Activated T-helper 9 cell treated with anti-CD3 and anti-CD28 coated beads, Interleukin-2, amount 50 U/mL, for 16 hours (primary cell): ENCODE results near the gene SPA17.

Experiments
- DNase-seq: peaks from one replicate; pipeline ENCODE4 v3.0.0-alpha.2; 2020; ENCODE audit warnings: low read depth

SPA17 gene

GRCh38 chr11:124662106-124662505 is 11.6 kb upstream of the SPA17 start:
- no peak for DNase-seq

DNA sequence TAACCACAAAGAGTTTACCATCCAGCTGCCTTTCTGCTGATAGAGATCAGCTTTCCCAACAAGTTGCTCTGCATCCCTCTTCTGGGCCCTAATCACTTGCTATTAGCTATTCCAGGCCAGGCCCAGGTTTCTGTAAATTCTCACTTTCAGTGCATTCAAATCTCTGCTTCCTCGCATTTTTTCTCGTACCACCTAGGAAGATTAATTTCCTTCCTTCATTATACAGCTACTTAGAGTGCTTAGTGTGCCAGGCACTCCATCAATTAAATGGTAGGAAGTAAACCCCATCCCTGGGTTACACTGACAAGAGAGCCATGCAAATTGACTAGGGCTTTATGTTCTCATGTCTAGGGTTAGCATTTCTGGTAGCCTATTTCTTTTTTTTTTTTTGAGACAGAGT is 9.8 kb upstream of the SPA17 start:
- no peak for DNase-seq

GRCh38 chr11:124667601-124668000 is 6.1 kb upstream of the SPA17 start:
- DNase-seq = no peak

- no peak for DNase-seq
Observed at GRCh38 chr11:124669193-124669592, 4.5 kb upstream of the SPA17 start.

GRCh38 chr11:124670732-124671131 is 3.0 kb upstream of the SPA17 start:
- no peak for DNase-seq

DNA sequence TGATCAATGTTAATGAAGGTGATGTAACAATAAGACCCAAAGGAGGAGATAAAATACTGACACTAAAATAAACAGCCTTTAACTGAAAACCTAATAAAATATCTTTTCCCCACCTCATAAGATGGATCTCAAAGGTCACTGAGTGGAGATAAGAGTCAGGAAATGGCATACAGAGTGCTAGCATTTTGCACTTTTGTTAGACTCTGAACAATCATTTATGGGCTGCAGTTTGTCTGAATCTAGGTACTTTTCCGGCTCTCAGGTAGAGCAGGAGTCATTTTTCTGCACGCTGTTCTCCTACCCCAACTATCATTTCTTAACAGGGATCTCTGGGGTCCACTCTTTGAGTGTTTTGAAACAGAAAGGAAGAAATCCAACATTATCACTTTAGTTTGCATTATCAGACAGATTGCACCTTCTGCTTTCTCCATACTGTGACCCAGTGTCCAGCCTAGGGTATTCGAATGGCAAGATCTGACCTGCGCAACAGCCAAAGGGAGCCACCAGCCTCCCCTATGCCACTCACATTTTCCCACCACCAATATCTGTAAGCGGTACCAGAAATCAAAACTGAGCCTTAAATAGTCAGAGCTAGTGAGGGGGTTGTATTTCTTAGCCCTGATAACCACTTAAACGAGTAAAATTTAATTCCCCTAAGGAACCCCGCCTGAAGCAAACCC is 1.0 kb upstream of the SPA17 start:
- no peak for DNase-seq

DNA sequence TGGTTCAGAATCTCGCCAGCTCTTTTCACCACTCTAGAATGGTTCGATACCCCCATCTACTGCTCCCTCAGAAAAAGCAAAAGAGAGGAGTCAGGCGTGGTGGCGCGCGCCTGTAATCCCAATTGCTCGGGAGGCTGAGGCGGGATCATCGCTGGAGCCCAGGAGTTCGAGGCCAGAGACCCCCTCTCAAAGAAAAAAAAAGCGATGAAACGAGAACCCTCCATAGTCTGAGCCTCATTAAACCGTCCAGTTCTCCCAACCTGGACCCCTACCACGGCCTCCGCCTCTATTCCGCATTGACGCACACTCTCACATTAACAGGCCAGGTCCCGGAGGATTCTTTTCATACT is 439 bp downstream of the SPA17 start:
- DNase-seq = no peak

- DNase-seq = no peak
Observed at GRCh38 chr11:124674571-124674970, 867 bp downstream of the SPA17 start.

DNA sequence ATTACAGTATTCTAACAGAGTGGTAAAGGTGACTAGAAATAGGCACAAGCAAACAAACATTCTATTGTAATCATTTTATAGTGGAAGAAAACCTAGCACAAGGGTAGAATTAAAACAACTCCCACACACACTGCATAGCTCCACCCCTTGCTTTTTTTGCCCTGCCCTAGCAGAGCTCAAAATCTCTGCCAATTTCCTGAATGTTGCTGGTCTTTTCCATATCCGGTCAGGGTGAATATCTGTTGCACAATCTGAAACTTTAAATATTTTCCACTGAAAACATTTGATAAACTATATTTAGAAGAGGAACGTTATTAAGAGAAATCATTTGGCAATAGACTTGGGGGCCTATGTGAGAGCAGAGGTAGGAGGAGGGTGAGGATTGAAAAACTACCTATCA is 2.7 kb downstream of the SPA17 start:
- DNase-seq = no peak

DNA sequence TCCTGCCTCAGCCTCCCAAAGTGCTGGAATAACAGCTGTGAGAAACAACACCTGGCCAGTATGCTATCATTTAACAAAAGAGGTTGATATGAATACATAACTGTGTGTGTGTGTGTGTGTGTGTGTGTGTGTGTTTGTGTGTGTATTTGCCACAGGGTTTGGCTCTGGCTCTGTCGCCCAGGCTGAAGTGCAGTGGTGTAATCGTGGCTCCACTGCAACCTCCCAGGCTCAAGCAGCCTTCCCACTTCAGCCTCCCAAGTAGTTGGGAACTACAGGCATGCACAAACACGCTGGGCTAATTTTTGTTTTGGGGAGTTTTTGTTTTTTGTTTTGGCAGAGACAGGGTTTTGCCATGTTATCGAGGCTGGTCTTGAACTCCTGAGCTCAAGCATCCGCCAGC is 4.7 kb downstream of the SPA17 start:
- no peak for DNase-seq

DNA sequence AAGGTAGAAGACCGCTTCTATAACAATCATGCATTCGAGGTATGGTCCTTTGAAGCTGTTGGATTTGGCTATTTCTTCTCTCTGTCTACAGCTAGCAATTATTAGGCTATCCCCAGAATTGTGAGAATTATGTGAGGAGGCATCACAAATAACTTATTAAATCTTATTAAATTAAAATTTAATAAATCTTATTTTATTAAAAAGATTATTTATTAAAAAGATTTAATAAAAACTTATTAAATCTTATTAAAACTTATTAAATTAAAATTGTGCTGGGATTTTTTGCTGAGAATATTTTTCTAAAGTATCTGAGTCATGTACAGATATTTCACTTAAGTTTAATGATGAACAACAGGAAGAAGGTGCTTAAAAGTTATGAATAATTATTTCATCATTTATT is 7.7 kb downstream of the SPA17 start:
- DNase-seq = no peak

DNA sequence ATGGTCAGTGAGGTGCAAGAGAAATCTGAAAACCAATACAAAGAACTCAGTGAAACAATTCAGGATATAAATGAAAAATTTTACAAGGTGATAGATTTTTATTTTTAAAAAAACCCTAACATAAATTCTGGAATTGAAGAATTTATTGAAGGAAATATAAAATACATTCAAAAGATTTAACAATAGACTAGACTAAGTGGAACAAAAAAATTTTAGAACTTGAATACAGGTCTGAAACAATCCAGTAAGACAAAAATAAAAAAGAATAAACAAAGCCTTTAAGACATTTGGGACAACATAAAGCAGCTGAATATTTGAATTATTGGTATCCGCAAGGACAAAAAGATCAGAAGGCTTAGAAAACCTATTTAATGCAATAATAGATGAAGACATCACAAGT is 8.7 kb downstream of the SPA17 start:
- DNase-seq = no peak

GRCh38 chr11:124693142-124693541 is 19.4 kb downstream of the SPA17 start:
- no peak for DNase-seq

GRCh38 chr11:124699547-124699946 is 25.8 kb downstream of the SPA17 start:
- no peak for DNase-seq

DNA sequence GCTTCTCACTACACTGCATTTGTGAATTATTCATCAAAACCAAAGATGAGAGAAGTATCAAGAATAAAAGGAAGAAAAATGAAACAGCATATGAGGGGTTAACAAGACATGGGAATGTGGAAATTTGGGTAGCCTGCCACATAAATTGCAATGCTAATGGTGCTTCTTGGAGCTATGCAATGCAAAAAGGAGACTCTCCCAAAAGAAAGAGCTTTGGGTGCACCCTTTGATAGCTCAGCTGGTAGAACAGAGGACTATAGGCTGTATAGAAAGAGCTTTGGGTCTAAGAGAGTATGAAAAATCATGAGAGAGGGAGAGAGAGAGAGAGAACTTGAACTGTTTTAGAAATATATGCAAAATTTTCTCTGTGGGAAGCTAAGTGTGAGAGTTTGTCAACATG is 26.3 kb downstream of the SPA17 start:
- no peak for DNase-seq

- no peak for DNase-seq
Observed at GRCh38 chr11:124707829-124708228, 34.1 kb downstream of the SPA17 start.

DNA sequence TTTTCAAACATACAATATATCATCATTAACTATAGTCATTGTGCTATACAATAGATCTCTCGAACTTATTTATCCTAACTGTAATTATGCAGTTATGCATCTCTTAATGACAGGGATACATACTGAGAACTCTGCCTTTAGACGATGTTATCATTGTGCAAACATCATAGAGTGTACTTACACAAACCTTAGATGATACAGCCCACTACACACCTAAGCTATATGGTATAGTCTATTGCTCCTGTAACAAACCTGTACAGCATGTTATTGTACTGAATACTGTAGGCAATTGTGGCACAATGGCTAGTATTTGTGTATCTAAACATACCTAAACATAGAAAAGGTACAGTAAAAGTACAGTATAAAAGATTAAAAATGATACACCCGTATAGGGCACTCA is 38.7 kb downstream of the SPA17 start:
- no peak for DNase-seq

- DNase-seq = no peak
Observed at GRCh38 chr11:124716591-124716990, 42.9 kb downstream of the SPA17 start.

DNA sequence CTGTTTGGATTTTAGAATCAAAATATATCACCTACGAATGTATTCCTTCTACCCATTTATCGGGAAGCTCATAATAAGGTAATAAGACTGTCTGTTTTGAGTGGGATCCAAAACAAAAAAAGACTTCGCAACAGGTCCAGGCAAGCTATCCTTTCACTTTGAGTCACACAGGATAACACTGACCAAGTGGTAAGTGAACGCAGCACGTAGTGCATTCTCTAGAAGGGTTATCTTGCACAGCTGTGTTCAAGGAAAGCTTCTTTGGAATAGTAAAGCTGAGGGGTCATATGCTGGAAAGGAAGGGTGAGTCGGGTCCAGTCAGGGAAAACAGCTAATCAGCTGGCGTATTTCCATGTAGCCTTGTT is 43.7 kb downstream of the SPA17 start:
- DNase-seq = no peak

DNA sequence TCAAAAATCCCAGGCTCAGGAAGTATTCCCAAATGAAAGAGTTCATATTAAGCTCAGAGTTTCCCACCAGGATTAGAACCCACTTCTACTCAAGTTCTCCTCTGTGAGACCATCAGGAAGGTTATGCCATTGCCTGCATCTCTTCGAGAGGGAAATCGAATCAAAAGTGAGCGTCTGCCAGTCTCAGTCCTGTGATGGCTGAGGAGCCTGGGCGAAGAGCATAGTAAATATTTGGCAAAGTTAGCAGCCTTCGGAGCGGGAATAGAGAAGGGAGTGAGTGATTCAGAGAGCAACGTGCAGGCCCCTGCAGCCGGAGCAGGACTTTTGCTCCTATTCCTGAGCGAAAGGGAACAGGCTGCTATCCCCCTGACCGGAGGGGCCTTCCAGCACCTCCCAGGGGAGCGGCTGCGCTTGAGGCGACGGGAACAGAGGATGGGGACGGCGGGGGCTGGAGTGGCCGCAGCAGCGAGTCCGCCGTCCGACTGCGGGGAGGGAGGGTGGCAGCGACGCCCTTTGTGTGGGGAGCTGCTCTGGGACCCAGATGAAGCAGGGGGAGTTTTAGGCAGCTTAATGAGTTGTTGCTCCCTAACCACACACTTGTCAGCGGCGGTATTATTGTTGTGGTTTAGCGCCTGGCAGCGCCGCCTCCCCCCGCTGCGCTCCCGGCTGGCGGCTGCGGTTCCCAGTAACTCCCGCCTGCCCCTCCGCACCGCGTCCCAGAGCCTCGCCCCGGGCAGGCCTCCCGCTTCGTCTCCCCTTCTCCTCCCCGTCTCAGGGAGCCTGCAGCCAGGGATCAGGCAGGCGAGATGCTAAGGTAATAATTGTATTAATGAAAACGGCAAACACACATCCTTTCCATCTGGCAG is 44.3 kb downstream of the SPA17 start:
- DNase-seq = no peak

DNA sequence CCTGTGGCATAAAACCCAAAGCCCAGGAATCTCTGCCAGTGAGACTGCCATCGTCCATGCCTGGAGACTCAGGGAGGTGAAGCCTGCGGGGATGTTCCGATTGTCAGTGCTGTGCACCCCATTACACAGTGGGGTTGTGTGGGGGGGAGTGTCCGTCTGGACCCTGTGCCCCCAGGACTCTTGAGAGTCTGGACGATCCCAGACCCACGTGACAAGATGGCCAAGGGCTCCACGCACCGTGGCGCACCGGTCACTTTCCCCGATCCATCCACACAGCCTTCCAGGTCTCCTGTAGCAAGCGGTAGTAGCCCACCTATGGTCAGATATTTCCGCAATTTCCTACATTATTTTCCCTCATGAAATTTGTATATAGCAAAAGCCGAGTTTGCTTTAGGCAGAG is 45.1 kb downstream of the SPA17 start:
- no peak for DNase-seq

DNA sequence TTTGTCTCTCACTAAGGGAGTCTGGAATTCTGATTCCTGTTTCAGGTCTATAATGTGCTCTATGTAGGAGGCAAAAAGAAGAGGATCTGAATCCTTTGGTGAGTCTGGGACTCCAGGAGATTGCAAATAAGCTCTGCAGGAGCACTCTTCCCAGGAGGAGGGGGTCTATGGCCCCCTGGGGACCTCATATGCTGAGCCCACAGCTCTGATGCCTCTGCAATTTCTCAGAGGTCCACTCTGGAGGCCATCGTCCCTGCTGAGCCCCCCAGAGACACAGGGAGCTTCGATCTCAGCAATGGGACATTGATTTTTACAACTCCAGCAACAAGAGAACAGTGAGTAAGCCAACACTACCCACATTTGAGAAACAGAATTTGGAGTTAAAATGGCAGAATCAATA is 45.8 kb downstream of the SPA17 start:
- no peak for DNase-seq

DNA sequence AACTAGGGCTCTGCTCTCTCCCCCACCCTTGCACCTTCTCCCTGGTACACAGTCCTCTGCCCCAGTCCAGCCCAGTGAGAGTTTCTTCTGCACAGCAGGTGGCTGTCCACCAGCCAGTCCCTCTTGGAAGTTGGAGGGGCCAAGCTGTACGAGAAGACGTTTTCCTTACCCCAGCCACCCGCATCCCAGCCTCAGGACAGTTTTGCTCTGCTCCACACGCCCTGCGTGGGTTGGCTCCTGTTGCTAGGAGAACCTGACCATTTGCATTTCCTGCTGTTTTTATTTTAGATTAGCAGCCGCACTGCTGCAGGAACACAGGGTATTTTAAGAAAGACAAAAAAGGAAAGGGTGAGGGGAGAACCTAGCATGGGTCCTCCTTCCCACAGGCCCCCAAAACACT is 48.5 kb downstream of the SPA17 start:
- no peak for DNase-seq
